Mesenchymal stem cell (in vitro differentiated cells and primary cell): Measurements from ENCODE around the gene ETV6.
A peak's percentile ranks its signal among the peaks of the same experiment; 100 is the strongest.

Experiments used
- DNase-seq: peaks from one replicate; pipeline ENCODE4 v3.0.0-alpha.2; 2013
- H2AFZ ChIP-seq: one replicate; pipeline ENCODE4 v1.6.1; 2013; ENCODE audit warnings: low read depth, mild to moderate bottlenecking, control low read depth, inconsistent platforms, low read length, moderate library complexity
- H2AK5ac ChIP-seq: 2 replicates; pipeline ENCODE4 v1.6.1; 2013; ENCODE audit warnings: low read length, moderate library complexity, mild to moderate bottlenecking, inconsistent platforms; ENCODE audit not compliant: severe bottlenecking
- H2BK120ac ChIP-seq: one replicate; pipeline ENCODE4 v1.6.1; 2013; ENCODE audit warnings: low read depth, mild to moderate bottlenecking, inconsistent platforms, low read length, moderate library complexity
- H2BK12ac ChIP-seq, 2 experiments: one replicate each; pipeline ENCODE4 v1.6.1; 2013; ENCODE audit warnings: inconsistent platforms in 2 of 2, low read length in 2 of 2, mild to moderate bottlenecking in 2 of 2, moderate library complexity in 2 of 2, control low read depth in 1 of 2
- H2BK15ac ChIP-seq: one replicate; pipeline ENCODE4 v1.6.1; 2013; ENCODE audit warnings: mild to moderate bottlenecking, low read depth, inconsistent platforms; ENCODE audit not compliant: poor library complexity, severe bottlenecking
- H2BK5ac ChIP-seq: 2 replicates; pipeline ENCODE4 v1.6.1; 2013; ENCODE audit warnings: low read depth, mild to moderate bottlenecking, low read length, control low read depth, inconsistent platforms; ENCODE audit not compliant: poor library complexity, severe bottlenecking
- H3K14ac ChIP-seq, 2 experiments: one replicate each; pipeline ENCODE4 v1.6.1; 2013; ENCODE audit warnings: inconsistent platforms in 2 of 2, low read length in 2 of 2, control low read depth in 1 of 2, mild to moderate bottlenecking in 1 of 2, moderate library complexity in 1 of 2
- H3K18ac ChIP-seq, 2 experiments: one replicate each; pipeline ENCODE4 v1.6.1; 2013; ENCODE audit warnings: inconsistent platforms in 2 of 2, low read length in 2 of 2, control low read depth in 1 of 2, low read depth in 1 of 2, mild to moderate bottlenecking in 1 of 2
- H3K23ac ChIP-seq, 2 experiments: one replicate each; pipeline ENCODE4 v1.6.1; 2013; ENCODE audit warnings: inconsistent platforms in 2 of 2, low read length in 2 of 2, mild to moderate bottlenecking in 2 of 2, moderate library complexity in 2 of 2, control low read depth in 1 of 2
- H3K27ac ChIP-seq: 2 replicates; pipeline ENCODE4 v1.5.1; 2013; ENCODE audit warnings: mild to moderate bottlenecking, moderate library complexity, low read length, control low read depth, inconsistent platforms; ENCODE audit not compliant: poor library complexity, severe bottlenecking
- H3K27me3 ChIP-seq, 2 experiments: 2 replicates each; pipeline versions ENCODE4 v1.6.1 to v1.7.0; 2013; ENCODE audit warnings: low read length in 2 of 2, mild to moderate bottlenecking in 2 of 2, moderate library complexity in 2 of 2, control low read depth in 1 of 2, inconsistent platforms in 1 of 2; ENCODE audit not compliant: control insufficient read depth in 1 of 2, insufficient read depth in 1 of 2
- H3K36me3 ChIP-seq, 2 experiments: 2 replicates each; pipeline versions ENCODE4 v1.6.1 to v1.7.0; 2013; ENCODE audit warnings: low read length in 2 of 2, control low read depth in 1 of 2, inconsistent platforms in 1 of 2, low read depth in 1 of 2, mild to moderate bottlenecking in 1 of 2; ENCODE audit not compliant: insufficient read depth in 2 of 2, control insufficient read depth in 1 of 2
- H3K4ac ChIP-seq, 2 experiments: one replicate each; pipeline ENCODE4 v1.6.1; 2013; ENCODE audit warnings: inconsistent platforms in 2 of 2, low read length in 2 of 2, mild to moderate bottlenecking in 2 of 2, moderate library complexity in 2 of 2, control low read depth in 1 of 2, low read depth in 1 of 2
- H3K4me1 ChIP-seq: 2 replicates; pipeline ENCODE4 v1.6.1; 2013; ENCODE audit warnings: low read depth, low read length, control low read depth; ENCODE audit not compliant: control insufficient read depth, insufficient read depth
- H3K4me2 ChIP-seq: 2 replicates; pipeline ENCODE4 v1.6.1; 2013; ENCODE audit warnings: low read length, mild to moderate bottlenecking, inconsistent platforms; ENCODE audit not compliant: poor library complexity, severe bottlenecking
- H3K4me3 ChIP-seq, 2 experiments: 2 replicates each; pipeline versions ENCODE4 v1.5.1 to v1.7.0; 2013; ENCODE audit warnings: low read length in 2 of 2, mild to moderate bottlenecking in 2 of 2, control low read depth in 1 of 2, low read depth in 1 of 2; ENCODE audit not compliant: insufficient read depth in 1 of 2
- H3K79me1 ChIP-seq: replicated peaks from 2 replicates; pipeline ENCODE4 v1.6.1; 2013; ENCODE audit warnings: mild to moderate bottlenecking, control low read depth, low read length, inconsistent platforms; ENCODE audit not compliant: poor library complexity, severe bottlenecking
- H3K9ac ChIP-seq: 2 replicates; pipeline ENCODE4 v1.7.0; 2013; ENCODE audit warnings: mild to moderate bottlenecking, low read length, moderate library complexity
- H3K9me3 ChIP-seq: 2 replicates; pipeline ENCODE4 v1.7.0; 2013; ENCODE audit warnings: mild to moderate bottlenecking, low read length; ENCODE audit not compliant: control insufficient read depth
- H4K8ac ChIP-seq: one replicate; pipeline ENCODE4 v1.6.1; 2013; ENCODE audit warnings: inconsistent platforms, mild to moderate bottlenecking, low read length, moderate library complexity
- H4K91ac ChIP-seq: one replicate; pipeline ENCODE4 v1.6.1; 2013; ENCODE audit warnings: mild to moderate bottlenecking, low read length, inconsistent platforms
- WGBS: methylation state at CpG from one replicate; pipeline ENCODE4 v1.1.7; 2013; ENCODE audit warnings: mixed read lengths; 5-methylcytosine and 5-hydroxymethylcytosine counted together

The ETV6 gene

DNA sequence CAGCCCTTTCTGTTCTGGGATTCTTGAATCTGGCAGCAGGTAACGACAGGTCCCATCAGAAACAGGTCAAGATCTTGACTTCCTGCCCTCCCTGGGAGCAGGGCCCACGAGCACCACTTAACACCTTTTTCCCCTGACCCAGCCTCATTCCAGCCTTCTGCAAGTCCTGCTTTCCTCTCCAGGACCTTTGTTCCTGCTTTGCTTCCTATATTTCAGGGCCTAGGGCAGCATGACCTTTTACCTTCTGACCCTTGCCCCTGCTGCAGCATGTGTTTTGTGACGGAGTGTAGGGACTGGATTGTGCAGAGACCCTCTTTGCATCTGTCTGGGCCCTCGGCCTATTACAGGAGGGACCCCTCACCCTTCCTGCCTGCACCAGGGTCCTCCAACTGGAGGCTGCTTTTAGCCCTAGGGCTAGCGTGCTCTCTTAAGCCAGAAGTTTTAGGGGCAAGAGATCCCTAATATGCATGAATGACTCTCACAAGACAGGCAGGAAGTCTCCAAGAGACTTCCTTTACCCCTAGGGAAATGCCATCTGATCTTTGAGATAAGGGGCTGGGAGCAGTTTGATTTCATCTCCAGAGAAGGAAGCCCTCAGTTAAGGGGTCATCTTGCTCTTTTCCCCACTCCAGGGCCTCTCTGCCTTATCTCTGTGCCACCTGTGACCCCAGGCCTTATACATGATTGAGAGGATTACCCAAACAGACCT is 211.8 kb downstream of the ETV6 start:
- Histone ChIP-seq H3K36me3 (peaks cover 16 to 23% of the 10 kb centered on the region in 2 experiments), H3K27me3 (no peaks in the 10 kb centered on the region), H3K27ac (no peak overlapping the region), H3K79me1 (peaks cover 27% of the 10 kb centered on the region), H2BK15ac (no peak overlapping the region), H2BK120ac (no peak overlapping the region), H2BK5ac (no peak overlapping the region), H3K18ac (no peak overlapping the region), H2BK12ac (no peak overlapping the region), H2AFZ (no peak overlapping the region), H2AK5ac (no peak overlapping the region), H3K4me1 (peaks cover 4% of the 10 kb centered on the region), H3K4ac (no peak overlapping the region), H3K14ac (no peak overlapping the region), H3K9ac (no peak overlapping the region), H4K91ac (no peak overlapping the region), H3K4me2 (no peak overlapping the region), H4K8ac (no peak overlapping the region), H3K4me3 (no peak overlapping the region), H3K23ac (no peak overlapping the region), H3K9me3 (peaks cover 8% of the 10 kb centered on the region)
- no peak for DNase-seq
- 45% methylated on average over 5 of the region's 5 CpGs for WGBS

DNA sequence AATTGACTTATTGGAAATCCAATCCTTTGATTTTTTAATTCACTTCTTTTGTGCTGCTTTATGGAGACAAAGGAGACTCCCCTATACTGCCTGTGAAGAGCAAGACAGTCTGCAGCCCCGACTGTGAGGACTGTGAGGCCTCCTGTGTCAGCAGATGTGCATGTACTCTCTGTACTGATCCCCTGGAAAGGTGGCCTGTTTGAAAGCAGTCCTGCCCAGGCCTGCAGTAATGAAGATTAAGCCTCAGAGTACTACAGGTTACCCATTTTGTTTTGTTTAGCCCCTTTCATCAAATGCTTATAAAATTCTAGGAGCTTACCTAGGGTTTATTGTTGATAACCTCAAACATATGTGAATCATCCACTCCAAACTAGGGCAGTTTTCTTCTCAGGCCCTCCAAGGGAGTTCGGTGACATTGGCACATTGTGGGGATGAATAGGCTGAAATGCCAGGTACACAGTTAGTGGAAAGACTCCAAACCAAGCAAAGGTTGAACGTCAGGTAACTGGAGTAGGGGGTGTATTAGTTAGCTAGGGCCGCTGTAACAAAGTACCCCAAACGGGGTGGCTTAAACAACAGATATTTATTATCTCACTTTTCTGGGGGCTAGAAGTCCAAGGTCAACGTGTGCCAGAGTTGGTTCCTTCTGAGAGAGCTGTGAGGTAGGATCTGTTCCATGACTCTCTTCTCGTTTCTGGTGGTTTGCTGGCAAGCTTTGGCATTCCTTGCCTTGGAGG is 212.6 kb downstream of the ETV6 start:
- no peak overlapping the region for H3K4me3 ChIP-seq
- 89% methylated on average over 4 of the region's 7 CpGs for WGBS
- H3K27ac ChIP-seq: peak overlapping the region; percentile 59
- H3K9ac ChIP-seq: peak overlapping the region; percentile 82
- H3K18ac ChIP-seq: no peak overlapping the region
- H3K79me1 ChIP-seq: peaks cover 33% of the 10 kb centered on the region
- no peak overlapping the region for H2BK5ac ChIP-seq
- H3K36me3 ChIP-seq: peaks cover 9 to 23% of the 10 kb centered on the region in 2 experiments
- no peak overlapping the region for H2BK120ac ChIP-seq
- H3K4me1 ChIP-seq: peaks cover 3% of the 10 kb centered on the region
- H4K91ac ChIP-seq: no peak overlapping the region
- H3K27me3 ChIP-seq: no peaks in the 10 kb centered on the region
- peaks cover 14% of the 10 kb centered on the region for H3K9me3 ChIP-seq
- H2BK12ac ChIP-seq: no peak overlapping the region
- no peak for DNase-seq
- no peak overlapping the region for H2AFZ ChIP-seq
- no peak overlapping the region for H3K4me2 ChIP-seq
- H2AK5ac ChIP-seq: peak overlapping the region; percentile 66
- H4K8ac ChIP-seq: peak overlapping the region; percentile 79
- no peak overlapping the region for H3K4ac ChIP-seq
- H3K14ac ChIP-seq: no peak overlapping the region
- no peak overlapping the region for H2BK15ac ChIP-seq
- H3K23ac ChIP-seq: no peak overlapping the region

DNA sequence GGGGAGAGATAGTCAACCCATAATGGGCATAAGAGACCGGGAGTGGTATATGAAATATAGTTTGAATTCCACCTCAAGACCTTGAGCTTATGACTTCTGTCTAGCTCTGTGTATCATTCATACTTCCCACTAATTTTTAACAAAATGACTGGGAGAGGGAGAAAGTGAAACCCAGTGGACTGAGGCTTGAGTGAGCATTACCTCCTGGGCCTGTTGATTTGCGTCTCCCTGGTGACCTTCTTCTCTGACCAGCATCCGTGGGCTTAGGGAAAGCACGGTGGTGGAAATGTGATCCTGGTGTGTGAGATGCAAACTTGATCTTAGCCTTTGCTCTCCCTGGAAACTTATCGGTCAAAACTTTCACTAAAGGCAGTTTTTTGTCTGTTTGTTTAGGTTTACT is 213.3 kb downstream of the ETV6 start:
- Histone ChIP-seq H2AFZ (no peak overlapping the region), H3K9me3 (peaks cover 14% of the 10 kb centered on the region), H2BK5ac (no peak overlapping the region), H3K9ac (peak overlapping the region; percentile 82), H3K4me2 (no peak overlapping the region), H3K4me3 (peak overlapping the region in 1 of 2 experiments; percentile 20), H2BK12ac (no peak overlapping the region), H3K23ac (no peak overlapping the region), H3K14ac (no peak overlapping the region), H3K18ac (no peak overlapping the region), H3K36me3 (peaks cover 7 to 26% of the 10 kb centered on the region in 2 experiments), H3K4me1 (peaks cover 3% of the 10 kb centered on the region), H3K79me1 (peaks cover 33% of the 10 kb centered on the region), H4K91ac (no peak overlapping the region), H3K27ac (peak overlapping the region; percentile 59), H3K4ac (no peak overlapping the region), H4K8ac (no peak overlapping the region), H2BK15ac (no peak overlapping the region), H2BK120ac (no peak overlapping the region), H2AK5ac (no peak overlapping the region), H3K27me3 (no peaks in the 10 kb centered on the region)
- 51% methylated on average over 4 of the region's 5 CpGs for WGBS
- peak; percentile 67 for DNase-seq

DNA sequence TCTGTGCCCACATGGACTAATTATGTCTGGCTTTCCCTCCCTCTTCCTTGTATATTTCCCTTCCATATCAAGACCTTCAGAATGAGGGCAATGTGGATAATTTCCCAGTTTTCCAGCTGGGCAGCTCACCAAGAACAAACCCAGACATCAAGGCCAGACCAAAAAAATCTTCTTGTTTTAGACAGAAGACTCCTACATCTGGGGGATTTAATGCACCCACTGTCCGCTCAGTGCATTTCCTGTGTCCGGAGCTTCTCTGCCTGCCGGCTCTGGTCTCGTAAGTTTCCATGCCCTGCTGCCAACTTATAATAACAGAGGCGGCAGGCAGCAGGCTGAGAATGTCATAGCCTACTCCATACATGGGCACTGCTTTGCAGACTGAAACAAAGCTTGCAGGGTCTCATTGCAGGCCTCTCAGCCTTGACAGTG is 214.0 kb downstream of the ETV6 start:
- 94% methylated on average over 5 of the region's 5 CpGs for WGBS
- H3K27me3 ChIP-seq: no peaks in the 10 kb centered on the region
- peak; percentile 11 for DNase-seq
- no peak overlapping the region for H2AFZ ChIP-seq
- H3K23ac ChIP-seq: no peak overlapping the region
- H2BK120ac ChIP-seq: no peak overlapping the region
- no peak overlapping the region for H4K8ac ChIP-seq
- H3K27ac ChIP-seq: peak overlapping the region; percentile 51
- no peak overlapping the region for H3K4ac ChIP-seq
- H3K9ac ChIP-seq: peak overlapping the region; percentile 82
- H4K91ac ChIP-seq: no peak overlapping the region
- peaks cover 7 to 27% of the 10 kb centered on the region in 2 experiments for H3K36me3 ChIP-seq
- no peak overlapping the region for H3K14ac ChIP-seq
- no peak overlapping the region for H2AK5ac ChIP-seq
- H3K4me2 ChIP-seq: no peak overlapping the region
- H3K9me3 ChIP-seq: peaks cover 14% of the 10 kb centered on the region
- H3K18ac ChIP-seq: peak overlapping the region in 1 of 2 experiments; percentile 60
- no peak overlapping the region for H2BK5ac ChIP-seq
- H2BK15ac ChIP-seq: no peak overlapping the region
- peak overlapping the region in 1 of 2 experiments; percentile 20 for H3K4me3 ChIP-seq
- H3K79me1 ChIP-seq: peaks cover 35% of the 10 kb centered on the region
- H3K4me1 ChIP-seq: peaks cover 3% of the 10 kb centered on the region
- H2BK12ac ChIP-seq: no peak overlapping the region
